Mesenteric fat pad (tissue), 1 donor: ENCODE results near the gene ADGRG3. TPM values are rescaled to one million over a fixed set of nuclear protein-coding genes. Genes with fewer than 3 reads are reported as not detected.

Experiments
- DNase-seq: peaks from one replicate; pipeline ENCODE4 v3.0.0-alpha.2; 2020; ENCODE audit warnings: low spot score
- total RNA-seq: library from RNA; stranded (reverse); fragmentation: NEBNext Ultra II Directional; extraction: Animal tissue kit (Norgen Biotek cat#: 25700); gene quantifications from one replicate; pipeline ENCODE4 v1.2.1, GENCODE V29; 2021
- donor health status: DM: yes; HTN: yes; CAD: no.

Gene ADGRG3
- total RNA-seq, 1 donor from 2014 or later: 13.3 TPM

- DNase-seq: no peak
Observed at GRCh38 chr16:57679767-57680482, 11.8 kb downstream of the ADGRG3 start.

- DNase-seq: no peak
Observed at GRCh38 chr16:57680842-57681375, 12.8 kb downstream of the ADGRG3 start.

- no peak for DNase-seq
Observed at GRCh38 chr16:57681950-57682728, 14.0 kb downstream of the ADGRG3 start.

GRCh38 chr16:57682809-57683635, 14.9 kb downstream of the ADGRG3 start:
- no peak for DNase-seq

GRCh38 chr16:57683636-57684545, 15.8 kb downstream of the ADGRG3 start:
- DNase-seq: no peak

GRCh38 chr16:57684626-57685358, 16.7 kb downstream of the ADGRG3 start:
- no peak for DNase-seq

- no peak for DNase-seq
Observed at GRCh38 chr16:57685633-57686032, 17.5 kb downstream of the ADGRG3 start.

GRCh38 chr16:57686577-57686976, 18.5 kb downstream of the ADGRG3 start:
- no peak for DNase-seq

GRCh38 chr16:57687363-57687929, 19.3 kb downstream of the ADGRG3 start:
- no peak for DNase-seq

- DNase-seq: no peak
Observed at GRCh38 chr16:57688487-57688986, 20.4 kb downstream of the ADGRG3 start.

GRCh38 chr16:57688987-57689761, 21.1 kb downstream of the ADGRG3 start:
- DNase-seq: no peak

GRCh38 chr16:57689762-57690558, 21.9 kb downstream of the ADGRG3 start:
- no peak for DNase-seq

- DNase-seq: no peak
Observed at GRCh38 chr16:57690782-57691471, 22.8 kb downstream of the ADGRG3 start.

- no peak for DNase-seq
Observed at GRCh38 chr16:57692636-57693035, 24.5 kb downstream of the ADGRG3 start.

- no peak for DNase-seq
Observed at GRCh38 chr16:57693550-57693949, 25.4 kb downstream of the ADGRG3 start.

GRCh38 chr16:57694231-57694724, 26.2 kb downstream of the ADGRG3 start:
- DNase-seq: no peak
